Activated naive CD4-positive, alpha-beta T cell treated with anti-CD3 and anti-CD28 coated beads, Interleukin-2, amount 50 U/mL, for 72 hours (primary cell): ENCODE data around the gene RRAGC. TPM values are rescaled to one million over a fixed set of nuclear protein-coding genes. Genes with fewer than 3 reads are reported as not detected.
"Not testable (repeated sequence)": the region's sequence is repeated elsewhere in the genome, so short reads cannot be mapped to it uniquely, and the experiment has no call there.

Experiments
- ATAC-seq, 2 donors: fragments of 150-1000 bp; cut with Tn5 transposase; 2 replicates each; pipeline ENCODE4 v1.10.0; 2021; ENCODE audit warnings: mild to moderate bottlenecking in 2 of 2, moderate library complexity in 2 of 2
- DNase-seq, 2 donors: peaks; one replicate each; pipeline ENCODE4 v3.0.0; 2021 to 2022; ENCODE audit warnings: low spot score in 2 of 2
- H3K27ac Mint-ChIP-seq, 2 donors: one replicate each; pipeline ENCODE4 v1.8.0; 2022; ENCODE audit warnings: mild to moderate bottlenecking in 2 of 2, mixed read lengths in 2 of 2
- H3K36me3 Mint-ChIP-seq, 2 donors: one replicate each; pipeline ENCODE4 v1.8.0; 2022; ENCODE audit warnings: mixed read lengths in 2 of 2
- H3K9me3 Mint-ChIP-seq, 2 donors: one replicate each; pipeline ENCODE4 v1.8.0; 2022; ENCODE audit warnings: mixed read lengths in 2 of 2
- total RNA-seq, 2 donors: library from RNA; stranded (reverse); gene quantifications; one replicate each; pipeline ENCODE4 v1.2.3, GENCODE V29; 2022

The RRAGC gene
- total RNA-seq, 2 donors from 2014 or later = 23.3 to 25.0 TPM

DNA sequence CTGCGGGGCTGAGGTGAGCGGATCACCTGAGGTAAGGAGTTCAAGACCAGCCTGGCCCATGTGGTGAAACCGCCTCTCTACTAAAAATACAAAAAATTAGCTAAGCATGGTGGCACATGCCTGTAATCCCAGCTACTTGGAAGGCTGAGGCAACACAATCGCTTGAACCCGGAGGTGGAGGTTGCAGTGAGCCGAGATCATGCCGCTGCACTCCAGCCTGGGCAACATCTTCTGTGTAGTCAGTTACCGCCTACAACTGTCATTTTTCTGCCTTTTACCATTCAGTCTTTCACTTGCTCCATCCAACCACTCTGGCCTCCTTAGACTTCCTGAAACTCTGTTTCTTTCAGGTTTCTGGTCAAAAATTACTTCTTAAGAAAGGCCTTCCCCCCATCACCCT, 11.4 kb upstream of the RRAGC start:
- Mint-ChIP-seq H3K9me3 (no peaks in the 10 kb centered on the region), H3K27ac (no peak overlapping the region), H3K36me3 (peaks cover 5% of the 10 kb centered on the region in 2 donors)
- no peak for ATAC-seq
- no peak for DNase-seq

DNA sequence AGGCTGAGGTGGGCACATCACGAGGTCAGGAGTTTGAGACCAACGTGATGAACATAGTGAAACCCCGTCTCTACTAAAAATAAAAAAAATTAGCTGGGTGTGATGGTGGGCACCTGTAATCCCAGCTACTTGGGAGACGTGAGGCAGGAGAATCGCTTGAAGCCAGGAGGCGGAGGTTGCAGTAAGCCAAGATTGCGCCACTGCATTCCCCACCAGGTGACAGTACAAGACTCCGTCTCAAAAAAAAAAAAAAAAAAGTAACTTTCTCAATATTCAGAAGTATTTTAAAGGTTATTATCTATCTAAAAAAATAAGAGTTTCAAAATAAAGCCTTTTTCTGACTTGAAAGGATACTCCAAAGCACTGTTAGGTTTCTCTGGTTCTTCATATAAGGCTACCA, 7.6 kb upstream of the RRAGC start:
- peaks cover 11% of the 10 kb centered on the region in 2 donors for H3K36me3 Mint-ChIP-seq
- DNase-seq (no peak), ATAC-seq (no peak)
- H3K9me3 Mint-ChIP-seq = no peaks in the 10 kb centered on the region
- no peak overlapping the region for H3K27ac Mint-ChIP-seq

DNA sequence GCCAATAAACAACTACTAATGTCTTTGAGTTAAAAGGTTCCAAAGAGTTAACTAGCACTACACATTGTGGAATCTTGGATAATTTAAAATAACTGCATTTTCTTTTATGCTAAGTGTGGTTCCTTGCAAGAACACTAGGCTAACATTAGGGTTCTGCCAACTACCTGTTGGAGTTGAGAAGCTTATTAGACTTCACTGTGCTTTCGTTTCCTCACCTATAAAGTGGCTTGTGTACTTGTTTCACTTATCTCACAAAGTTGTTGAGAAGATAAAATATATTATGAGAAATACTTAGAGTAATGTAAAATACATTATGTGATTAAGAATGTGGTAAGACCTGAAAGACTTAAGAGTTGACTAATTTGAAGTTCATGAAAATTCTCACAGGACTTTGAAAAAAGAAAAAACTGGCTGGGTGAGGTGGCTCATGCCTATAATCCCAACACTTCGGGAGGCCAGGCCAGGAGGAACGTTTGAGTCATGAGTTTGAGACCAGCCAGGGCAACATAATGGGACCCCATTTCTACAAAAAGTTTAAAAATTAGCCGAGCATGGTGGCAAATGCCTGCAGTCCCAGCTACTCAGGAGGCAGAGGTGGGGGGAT, 5.6 kb upstream of the RRAGC start:
- Mint-ChIP-seq H3K9me3 (no peaks in the 10 kb centered on the region), H3K27ac (no peak overlapping the region), H3K36me3 (peaks cover 13 to 14% of the 10 kb centered on the region in 2 donors)
- peak in 1 of 2 donors; percentile 38 for ATAC-seq
- DNase-seq = no peak

DNA sequence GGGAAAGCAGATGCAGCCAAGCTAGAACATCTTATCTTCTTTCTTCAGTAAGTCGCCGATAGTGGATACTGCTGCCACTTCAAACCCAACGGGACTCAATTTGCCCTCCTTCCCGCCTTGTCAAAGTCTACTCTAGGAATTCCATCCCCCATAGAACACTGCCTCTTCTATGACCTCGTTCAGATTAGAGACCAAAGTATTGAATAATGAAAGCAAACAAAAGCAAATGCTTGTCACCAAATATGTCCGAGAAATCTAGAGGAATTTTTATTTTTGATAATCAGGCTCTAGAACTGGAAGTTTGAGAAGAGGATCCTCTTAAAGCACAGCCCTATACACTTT, 853 bp upstream of the RRAGC start:
- H3K9me3 Mint-ChIP-seq = no peaks in the 10 kb centered on the region
- H3K27ac Mint-ChIP-seq = peak overlapping the region; percentile 92 to 93
- peaks cover 16 to 24% of the 10 kb centered on the region in 2 donors for H3K36me3 Mint-ChIP-seq
- DNase-seq (no peak), ATAC-seq (no peak)

DNA sequence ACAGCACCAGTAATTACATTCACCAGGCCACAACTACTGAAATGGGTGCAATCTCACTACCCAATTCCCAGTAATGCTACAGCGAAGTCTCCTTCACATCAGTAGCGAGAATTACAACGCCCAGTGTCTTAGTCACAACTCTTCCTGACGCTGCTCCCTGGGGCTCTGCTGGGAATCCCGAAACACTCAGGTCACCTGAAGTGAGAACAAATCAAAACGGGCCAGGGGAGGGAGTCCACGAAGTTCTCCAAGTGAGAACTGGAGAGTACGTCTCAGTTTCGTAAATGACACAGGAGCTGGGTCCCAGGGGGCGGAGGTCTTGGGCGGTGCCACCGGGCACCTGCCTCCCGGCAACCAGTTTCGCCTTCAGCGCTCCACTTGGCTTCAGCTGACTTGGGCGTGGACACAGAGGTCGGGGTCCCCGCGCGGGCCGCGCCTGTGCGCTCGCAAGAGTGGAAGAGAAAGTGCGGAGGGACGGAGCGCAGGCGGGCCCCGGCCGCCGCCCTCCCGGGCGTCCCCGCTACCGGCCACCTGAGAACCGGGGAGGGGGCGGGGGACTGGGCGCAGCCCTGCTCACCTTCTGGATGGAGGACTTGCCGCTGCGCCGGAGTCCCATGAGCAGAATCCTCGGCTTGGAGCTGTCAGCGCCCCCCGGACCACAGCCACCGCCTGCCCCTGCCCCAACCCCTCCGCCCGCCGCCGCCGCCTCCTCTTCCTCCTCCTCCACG, 575 bp downstream of the RRAGC start:
- peaks cover 22 to 28% of the 10 kb centered on the region in 2 donors for H3K36me3 Mint-ChIP-seq
- no peaks in the 10 kb centered on the region for H3K9me3 Mint-ChIP-seq
- peak; percentile 39 to 43 for ATAC-seq
- DNase-seq = peak; percentile 53 to 76
- H3K27ac Mint-ChIP-seq = peak overlapping the region; percentile 92 to 97

DNA sequence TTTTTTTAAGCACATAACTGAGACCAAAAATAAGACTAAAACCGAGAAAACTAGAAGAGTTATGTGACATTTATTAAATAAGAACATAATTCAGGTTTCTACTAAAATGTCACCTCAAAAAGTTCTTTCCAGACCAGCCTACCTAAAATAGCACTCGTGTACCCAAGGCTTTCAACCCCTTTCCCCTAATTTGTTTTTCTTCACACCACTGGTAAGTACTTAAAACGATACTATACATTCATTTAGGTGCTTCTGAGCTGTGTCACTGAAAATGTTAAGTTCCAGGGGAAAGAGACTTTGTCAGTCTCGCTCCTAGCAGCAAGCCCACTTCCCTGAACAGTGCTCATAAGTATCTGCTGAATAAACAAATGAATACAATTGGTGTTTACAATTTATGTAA, 6.8 kb downstream of the RRAGC start:
- DNase-seq (no peak), ATAC-seq (peak; percentile 93 to 98)
- H3K27ac Mint-ChIP-seq = peak overlapping the region; percentile 79 to 90
- no peaks in the 10 kb centered on the region for H3K9me3 Mint-ChIP-seq
- H3K36me3 Mint-ChIP-seq = peaks cover 7 to 41% of the 10 kb centered on the region in 2 donors

DNA sequence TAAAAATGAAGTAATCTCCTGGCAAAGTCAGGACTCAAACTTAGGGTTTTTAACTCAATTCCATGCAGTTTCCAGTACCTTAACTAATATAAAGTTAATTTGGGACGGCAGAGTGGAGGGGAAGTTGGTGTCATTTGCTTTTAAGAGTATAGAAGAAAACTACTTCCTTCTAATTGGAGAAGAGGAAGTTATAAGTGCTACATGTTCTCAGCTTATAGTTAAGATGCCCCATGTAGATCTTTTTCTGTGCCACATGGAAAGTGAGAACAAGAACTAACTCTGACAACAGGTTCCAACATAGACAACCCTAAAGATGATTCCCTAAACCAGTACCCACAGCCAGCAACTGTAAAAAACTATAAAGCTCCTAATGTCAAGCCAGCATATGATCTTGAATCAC, 11.5 kb downstream of the RRAGC start:
- DNase-seq (no peak), ATAC-seq (no peak)
- H3K9me3 Mint-ChIP-seq = no peaks in the 10 kb centered on the region
- H3K36me3 Mint-ChIP-seq = peaks cover 11 to 45% of the 10 kb centered on the region in 2 donors
- H3K27ac Mint-ChIP-seq = peak overlapping the region in 1 of 2 donors; percentile 35

DNA sequence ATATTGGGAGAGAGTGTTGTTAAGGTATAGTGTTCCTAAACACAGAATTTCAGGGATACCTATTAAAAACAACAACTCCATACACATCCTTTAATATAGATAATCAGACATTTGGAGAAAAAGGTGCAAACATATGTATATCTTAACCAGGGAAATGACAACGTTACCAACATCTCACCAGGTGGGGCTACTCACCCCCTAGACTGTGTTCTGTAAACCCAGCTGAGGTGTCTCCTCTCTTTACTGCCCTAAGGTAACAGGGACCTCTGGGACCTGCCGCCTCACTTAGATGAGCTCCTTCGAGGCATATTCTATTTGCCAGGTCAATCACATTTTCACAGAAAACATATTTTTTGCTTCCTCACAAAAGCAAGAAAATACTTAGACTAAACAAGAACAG, 13.4 kb downstream of the RRAGC start:
- Mint-ChIP-seq H3K27ac (no peak overlapping the region), H3K9me3 (no peaks in the 10 kb centered on the region), H3K36me3 (peaks cover 11 to 32% of the 10 kb centered on the region in 2 donors)
- ATAC-seq (no peak), DNase-seq (no peak)

DNA sequence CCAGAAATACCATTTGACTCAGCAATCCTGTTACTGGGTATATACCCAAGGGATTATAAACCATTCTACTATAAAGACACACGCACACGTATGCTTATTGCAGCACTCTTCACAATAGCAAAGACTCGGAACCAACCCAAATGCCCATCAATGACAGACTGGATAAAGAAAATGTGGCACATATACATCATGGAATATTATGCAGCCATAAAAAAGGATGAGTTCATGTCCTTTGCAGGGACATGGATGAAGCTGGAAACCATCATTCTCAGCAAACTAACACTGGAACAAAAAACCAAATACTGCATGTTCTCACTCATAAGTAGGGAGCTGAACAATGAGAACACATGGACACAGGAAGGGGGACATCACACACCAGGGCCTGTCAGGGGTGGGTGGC, 14.5 kb downstream of the RRAGC start:
- H3K27ac Mint-ChIP-seq, ATAC-seq, DNase-seq, H3K9me3 Mint-ChIP-seq: not testable (repeated sequence)
- peaks cover 11 to 22% of the 10 kb centered on the region in 2 donors for H3K36me3 Mint-ChIP-seq

DNA sequence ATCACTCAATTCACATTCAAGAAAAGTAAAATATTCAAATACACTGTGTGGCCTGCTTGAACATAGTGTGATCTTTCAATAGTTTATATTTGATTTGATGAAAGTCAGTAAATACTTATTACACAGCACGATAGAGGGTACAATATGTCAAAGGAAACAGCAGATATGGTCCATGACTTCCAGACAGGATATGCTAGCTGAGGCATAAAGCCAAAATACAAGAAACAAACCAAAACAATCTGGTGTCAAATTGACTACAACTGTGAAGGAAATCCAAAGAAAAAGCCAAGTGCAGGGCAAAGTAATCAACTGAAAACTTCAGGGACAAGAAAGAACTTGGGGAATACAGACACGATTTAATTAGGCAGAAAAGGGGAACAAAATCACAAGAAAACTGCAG, 19.3 kb downstream of the RRAGC start:
- H3K27ac Mint-ChIP-seq = peak overlapping the region in 1 of 2 donors; percentile 45
- H3K36me3 Mint-ChIP-seq = peaks cover 13 to 18% of the 10 kb centered on the region in 2 donors
- ATAC-seq (no peak), DNase-seq (no peak)
- H3K9me3 Mint-ChIP-seq = no peaks in the 10 kb centered on the region

DNA sequence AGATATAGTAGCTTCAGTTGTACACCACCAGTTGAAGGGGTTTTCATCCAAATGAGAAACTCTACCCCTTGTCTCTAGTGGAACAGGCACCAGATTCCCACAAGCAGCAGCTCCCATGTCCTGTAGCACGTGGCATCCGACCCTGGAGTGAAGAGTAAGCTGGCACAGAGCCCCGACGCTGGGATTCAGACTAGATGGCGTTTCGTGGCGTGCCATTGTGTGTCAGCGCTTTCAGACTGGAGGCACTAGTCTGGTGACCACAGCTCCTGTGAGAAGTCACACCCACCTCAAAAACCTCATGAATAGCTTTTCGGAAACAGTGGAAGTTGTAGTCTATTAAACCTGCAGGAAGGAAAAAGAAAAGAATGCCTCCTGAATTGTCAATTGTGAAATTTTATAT, 20.2 kb downstream of the RRAGC start:
- ATAC-seq (no peak), DNase-seq (no peak)
- peaks cover 5 to 11% of the 10 kb centered on the region in 2 donors for H3K36me3 Mint-ChIP-seq
- peak overlapping the region in 1 of 2 donors; percentile 69 for H3K27ac Mint-ChIP-seq
- no peaks in the 10 kb centered on the region for H3K9me3 Mint-ChIP-seq

DNA sequence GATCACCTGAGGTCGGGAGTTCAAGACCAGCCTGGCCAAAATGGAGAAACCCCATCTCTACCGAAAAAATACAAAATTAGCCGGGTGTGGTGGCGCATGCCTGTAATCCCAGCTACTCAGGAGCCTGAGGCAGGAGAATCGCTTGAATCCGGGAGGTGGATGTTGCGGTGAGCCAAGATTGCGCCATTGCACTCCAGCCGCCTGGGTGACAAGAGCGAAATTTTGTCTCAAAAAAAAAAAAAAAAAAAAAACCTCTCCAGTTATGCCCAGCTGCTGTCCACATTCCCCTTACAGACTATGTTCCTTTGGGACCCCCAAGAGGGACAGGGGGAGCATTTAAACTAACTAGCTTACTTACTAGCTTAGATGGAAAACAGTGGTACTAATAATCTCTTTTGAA, 23.3 kb downstream of the RRAGC start:
- not testable (repeated sequence) for H3K9me3 Mint-ChIP-seq, H3K27ac Mint-ChIP-seq, DNase-seq, ATAC-seq, H3K36me3 Mint-ChIP-seq

DNA sequence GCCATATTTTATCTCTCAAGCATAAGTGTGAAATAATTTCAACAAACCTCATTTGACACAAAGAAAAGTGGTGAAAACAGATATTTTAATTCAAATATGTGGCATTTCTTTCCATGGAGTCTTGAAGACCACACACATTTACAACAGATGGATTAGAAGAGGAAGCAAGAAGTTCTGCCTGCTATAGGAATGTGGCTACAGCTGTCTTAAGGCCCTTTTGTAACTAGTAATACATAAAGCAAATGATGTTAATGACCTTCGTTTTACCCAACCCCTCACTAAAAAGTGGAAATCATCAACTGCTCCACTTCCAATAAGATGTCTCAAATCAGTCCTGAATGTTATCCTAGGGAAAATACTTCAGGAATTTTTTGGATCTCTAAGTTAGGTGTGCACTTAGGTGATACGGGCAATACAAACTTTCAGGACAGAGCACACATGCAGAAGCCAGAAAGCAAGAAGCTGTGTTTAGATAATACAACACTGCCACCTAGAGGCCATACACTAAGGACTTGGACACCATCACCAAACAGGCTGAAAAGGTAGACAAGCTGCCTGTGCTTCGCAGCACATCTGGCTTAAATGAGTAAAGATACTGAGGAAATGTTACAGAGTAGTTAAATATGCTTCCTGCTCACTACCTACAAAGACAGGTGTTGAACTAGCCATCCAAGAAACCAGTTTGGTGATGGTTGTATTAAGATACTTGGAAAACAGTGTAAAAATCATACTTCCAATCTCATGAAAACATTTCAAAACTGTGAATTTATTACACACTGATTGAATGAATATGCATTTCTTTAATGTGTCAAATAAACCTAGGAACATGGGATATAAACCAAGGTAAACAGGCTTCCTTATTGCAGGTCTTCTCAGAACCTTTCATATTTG, 24.4 kb downstream of the RRAGC start:
- peak in 1 of 2 donors; percentile 59 for DNase-seq
- Mint-ChIP-seq H3K36me3 (peaks cover 0 to 6% of the 10 kb centered on the region in 2 donors), H3K9me3 (no peaks in the 10 kb centered on the region), H3K27ac (no peak overlapping the region)
- peak; percentile 89 to 91 for ATAC-seq

DNA sequence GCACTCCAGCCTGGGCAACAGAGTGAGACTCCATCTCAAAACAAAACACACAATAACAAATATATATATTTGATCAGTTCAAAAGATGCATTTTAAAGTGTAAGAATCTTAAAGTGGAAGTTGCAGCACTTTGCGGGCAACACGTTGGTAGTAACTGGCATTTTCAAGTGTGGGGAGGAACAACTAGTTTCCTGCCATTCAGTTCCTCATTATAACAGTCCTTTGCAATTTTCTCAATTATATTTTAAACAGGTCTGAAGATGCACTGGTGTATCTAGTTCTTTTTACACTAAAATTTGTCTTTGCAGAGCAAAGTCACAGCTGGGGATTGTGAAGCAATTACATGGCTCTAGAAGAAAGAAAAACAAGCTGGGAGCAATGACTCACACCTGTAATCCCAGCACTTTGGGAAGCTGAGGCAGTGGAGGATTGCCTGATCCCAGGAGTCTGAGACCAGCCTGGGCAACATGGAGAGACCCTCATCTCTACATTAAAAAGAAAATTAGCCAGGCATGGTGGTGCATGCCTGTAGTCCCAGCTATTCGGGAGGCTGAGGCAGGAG, 25.3 kb downstream of the RRAGC start:
- Mint-ChIP-seq H3K36me3 (peaks cover 0 to 4% of the 10 kb centered on the region in 2 donors), H3K27ac (no peak overlapping the region), H3K9me3 (no peaks in the 10 kb centered on the region)
- no peak for DNase-seq
- no peak for ATAC-seq

DNA sequence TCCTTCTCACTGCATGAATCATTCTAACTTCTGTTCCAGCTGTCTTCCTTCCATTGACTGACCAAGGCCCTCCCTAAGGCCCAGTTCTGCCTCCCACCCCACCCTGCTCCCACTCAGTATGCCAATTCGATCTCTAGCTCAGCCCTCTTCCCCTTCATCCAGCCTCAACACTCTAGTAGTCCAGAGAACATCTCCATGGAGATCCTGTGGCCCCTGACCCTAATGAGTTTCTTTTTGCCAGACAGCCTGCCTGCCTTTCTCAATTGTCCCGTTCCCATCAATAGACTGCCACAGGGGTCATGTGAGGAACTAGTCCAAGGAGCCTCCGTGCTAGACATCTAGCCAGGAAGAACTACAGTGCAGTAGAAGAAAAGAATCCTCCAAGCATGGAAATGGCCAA, 26.4 kb downstream of the RRAGC start:
- no peak for ATAC-seq
- Mint-ChIP-seq H3K36me3 (no peaks in the 10 kb centered on the region), H3K9me3 (no peaks in the 10 kb centered on the region)

DNA sequence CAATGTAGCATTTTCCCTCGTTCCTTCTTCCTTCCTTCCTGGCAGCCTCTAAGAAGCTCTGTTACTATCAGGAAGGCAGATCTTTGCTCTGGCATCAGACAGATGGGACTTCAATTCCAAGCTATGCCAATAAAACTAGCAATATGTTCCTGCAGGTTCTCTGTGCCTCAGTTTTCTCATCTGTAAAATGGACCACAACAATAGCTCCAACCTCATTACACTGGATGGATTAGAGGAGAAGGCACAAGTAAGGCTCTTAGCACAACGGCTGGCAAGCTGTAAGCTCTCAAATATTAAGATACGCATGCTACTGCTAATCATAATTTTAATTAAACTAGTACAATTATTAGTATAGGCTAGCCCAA, 27.2 kb downstream of the RRAGC start:
- Mint-ChIP-seq H3K9me3 (no peaks in the 10 kb centered on the region), H3K27ac (no peak overlapping the region), H3K36me3 (no peaks in the 10 kb centered on the region)
- DNase-seq (no peak), ATAC-seq (no peak)

More for the DNA sequence above, 26.4 kb downstream of the RRAGC start:
- H3K27ac Mint-ChIP-seq = no peak overlapping the region
- no peak for DNase-seq
